Erythroblast (primary cell): ENCODE measurements around the gene NR2E1.

ENCODE experiments used
- GATA1 ChIP-seq: IDR thresholded peaks from 2 replicates; pipeline ENCODE4 v1.6.1; 2011; ENCODE audit warnings: low read depth, mild to moderate bottlenecking, control low read depth, low read length, moderate library complexity
- POLR2A ChIP-seq: IDR thresholded peaks from 2 replicates; pipeline ENCODE4 v1.6.1; 2011; ENCODE audit warnings: mild to moderate bottlenecking, low read length

DNA sequence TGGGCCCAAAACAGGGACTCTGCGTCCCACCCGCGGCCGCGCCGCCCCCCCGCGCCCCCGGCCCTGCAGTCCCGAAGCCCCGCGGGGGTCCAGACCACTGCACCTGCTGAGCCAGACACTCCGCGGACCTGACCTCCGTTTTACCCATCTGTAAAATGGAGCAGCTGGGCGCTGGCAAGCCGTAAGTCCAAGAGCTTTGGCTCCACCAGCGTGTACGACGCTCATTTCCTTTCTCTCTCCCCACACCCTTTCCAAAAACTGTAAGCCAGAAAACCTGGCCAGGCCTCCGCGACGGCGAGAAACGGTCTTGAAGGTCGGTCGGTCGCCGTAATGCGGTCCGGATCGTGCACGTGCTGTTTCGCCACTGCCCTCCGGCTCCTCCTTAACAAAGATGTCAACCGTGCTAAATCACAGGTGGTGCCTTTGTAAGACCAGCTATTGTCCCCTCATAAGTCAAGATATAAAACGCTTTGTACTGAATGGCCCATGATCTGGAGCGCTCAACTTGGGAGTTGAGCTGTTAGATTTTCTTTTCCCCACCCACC lies 7.8 kb upstream of the NR2E1 start:
- no peak for TF ChIP-seq POLR2A
- TF ChIP-seq GATA1 = no peak
